Tibial artery (tissue), 4 donors: ENCODE measurements around the gene CSNK2B.

ENCODE experiments used
- DNase-seq, 2 donors: peaks; one replicate each; pipeline ENCODE4 v3.0.0-alpha.2; 2019
- H3K27ac ChIP-seq, 2 donors: fragments of 200-600 bp; sonication (generic) in 1 of 2; 1 replicate in 1 of 2; 2 replicates in 1 of 2; pipeline ENCODE4 v1.5.1; 2018 to 2019; ENCODE audit warnings: mild to moderate bottlenecking in 1 of 2
- H3K27me3 ChIP-seq, 2 donors: fragments of 200-600 bp; sonication (generic) in 1 of 2; one replicate each; pipeline versions ENCODE4 v1.5.1 to v1.6.0; 2016 to 2019
- H3K36me3 ChIP-seq, 3 donors: fragments of 200-600 bp; sonication (generic) in 2 of 3; one replicate each; pipeline ENCODE4 v1.5.1; 2016 to 2019; ENCODE audit warnings: mild to moderate bottlenecking in 2 of 3
- H3K4me1 ChIP-seq, 4 donors: fragments of 200-600 bp; sonication (generic) in 2 of 4; 1 replicate in 3 of 4; 2 replicates in 1 of 4; pipeline ENCODE4 v1.5.1; 2016 to 2019
- H3K4me3 ChIP-seq, 2 donors: fragments of 200-600 bp; sonication (generic) in 1 of 2; 1 replicate in 1 of 2; 2 replicates in 1 of 2; pipeline ENCODE4 v1.5.1; 2018 to 2019; ENCODE audit warnings: mild to moderate bottlenecking in 2 of 2
- H3K9me3 ChIP-seq, 3 donors: fragments of 200-600 bp; sonication (generic) in 1 of 3; one replicate each; pipeline ENCODE4 v1.5.1; 2016 to 2019
- CTCF ChIP-seq, 2 experiments: fragments of 200-600 bp in 1 of 2; fragments of 450-650 bp in 1 of 2; IDR thresholded peaks; one replicate each; pipeline ENCODE4 v1.5.1; 2017 to 2019; ENCODE audit warnings: antibody characterized with exemption in 2 of 2, mild to moderate bottlenecking in 1 of 2, moderate library complexity in 1 of 2
- intact Hi-C: fragments of 100-400 bp; cut with DNase I; formaldehyde crosslinking; loops from one replicate; pipeline ENCODE4 v1.15.0; 2023; ENCODE audit warnings: low total_unique reads

CSNK2B gene

GRCh38 chr6:31686483-31686882 is 20.6 kb downstream of the CSNK2B start:
- intact Hi-C loops, result no loop called here
- H3K9me3 ChIP-seq, result no peaks in the 10 kb centered on the region
- no peaks in the 10 kb centered on the region for H3K27me3 ChIP-seq
- TF ChIP-seq CTCF (IDR thresholded peaks at IDR 0.05), result no peak
- no peak overlapping the region for H3K27ac ChIP-seq
- peaks cover 49 to 75% (median 50%) of the 10 kb centered on the region in 3 donors for H3K36me3 ChIP-seq
- no peak for DNase-seq
- peaks cover 0 to 12% (median under 1%) of the 10 kb centered on the region in 4 donors for H3K4me1 ChIP-seq
- H3K4me3 ChIP-seq, result no peak overlapping the region

- H3K27me3 ChIP-seq, result no peaks in the 10 kb centered on the region
- peaks cover 0 to 6% (median 0%) of the 10 kb centered on the region in 4 donors for H3K4me1 ChIP-seq
- no peak overlapping the region for H3K4me3 ChIP-seq
- peaks cover 53 to 83% (median 58%) of the 10 kb centered on the region in 3 donors for H3K36me3 ChIP-seq
- no peak for DNase-seq
- no peaks in the 10 kb centered on the region for H3K9me3 ChIP-seq
- H3K27ac ChIP-seq, result no peak overlapping the region
- intact Hi-C loops, result no loop called here
- no peak for TF ChIP-seq CTCF (IDR thresholded peaks at IDR 0.05)
These were observed 21.4 kb downstream of the CSNK2B start for GRCh38 chr6:31687321-31687720.

GRCh38 chr6:31687860-31688693 is 22.2 kb downstream of the CSNK2B start:
- Histone ChIP-seq H3K27ac (no peak overlapping the region), H3K4me1 (peaks cover 0 to 2% (median 0%) of the 10 kb centered on the region in 4 donors), H3K36me3 (peaks cover 53 to 90% (median 65%) of the 10 kb centered on the region in 3 donors), H3K27me3 (no peaks in the 10 kb centered on the region), H3K9me3 (no peaks in the 10 kb centered on the region), H3K4me3 (no peak overlapping the region)
- no peak for DNase-seq
- no peak for TF ChIP-seq CTCF (IDR thresholded peaks at IDR 0.05)
- intact Hi-C loops, result no loop called here

- Histone ChIP-seq H3K27ac (no peak overlapping the region), H3K4me1 (no peaks in the 10 kb centered on the region), H3K36me3 (peaks cover 53 to 97% (median 79%) of the 10 kb centered on the region in 3 donors), H3K27me3 (no peaks in the 10 kb centered on the region), H3K9me3 (no peaks in the 10 kb centered on the region), H3K4me3 (no peak overlapping the region)
- intact Hi-C loops, result no loop called here
- no peak for DNase-seq
- TF ChIP-seq CTCF (IDR thresholded peaks at IDR 0.05), result no peak
These were observed 23.6 kb downstream of the CSNK2B start for GRCh38 chr6:31689249-31690110.

- Histone ChIP-seq H3K4me3 (no peak overlapping the region), H3K27ac (no peak overlapping the region), H3K9me3 (no peaks in the 10 kb centered on the region), H3K36me3 (peaks cover 62 to 100% (median 89%) of the 10 kb centered on the region in 3 donors), H3K4me1 (no peaks in the 10 kb centered on the region), H3K27me3 (no peaks in the 10 kb centered on the region)
- intact Hi-C loops, result no loop called here
- no peak for DNase-seq
- TF ChIP-seq CTCF (IDR thresholded peaks at IDR 0.05), result no peak
These were observed 24.6 kb downstream of the CSNK2B start for GRCh38 chr6:31690231-31691077.
